Measurements from ENCODE around the gene HIRIP3.
"Not testable (repeated sequence)": the region's sequence is repeated elsewhere in the genome, so short reads cannot be mapped to it uniquely, and the experiment has no call there.

Gene HIRIP3

DNA sequence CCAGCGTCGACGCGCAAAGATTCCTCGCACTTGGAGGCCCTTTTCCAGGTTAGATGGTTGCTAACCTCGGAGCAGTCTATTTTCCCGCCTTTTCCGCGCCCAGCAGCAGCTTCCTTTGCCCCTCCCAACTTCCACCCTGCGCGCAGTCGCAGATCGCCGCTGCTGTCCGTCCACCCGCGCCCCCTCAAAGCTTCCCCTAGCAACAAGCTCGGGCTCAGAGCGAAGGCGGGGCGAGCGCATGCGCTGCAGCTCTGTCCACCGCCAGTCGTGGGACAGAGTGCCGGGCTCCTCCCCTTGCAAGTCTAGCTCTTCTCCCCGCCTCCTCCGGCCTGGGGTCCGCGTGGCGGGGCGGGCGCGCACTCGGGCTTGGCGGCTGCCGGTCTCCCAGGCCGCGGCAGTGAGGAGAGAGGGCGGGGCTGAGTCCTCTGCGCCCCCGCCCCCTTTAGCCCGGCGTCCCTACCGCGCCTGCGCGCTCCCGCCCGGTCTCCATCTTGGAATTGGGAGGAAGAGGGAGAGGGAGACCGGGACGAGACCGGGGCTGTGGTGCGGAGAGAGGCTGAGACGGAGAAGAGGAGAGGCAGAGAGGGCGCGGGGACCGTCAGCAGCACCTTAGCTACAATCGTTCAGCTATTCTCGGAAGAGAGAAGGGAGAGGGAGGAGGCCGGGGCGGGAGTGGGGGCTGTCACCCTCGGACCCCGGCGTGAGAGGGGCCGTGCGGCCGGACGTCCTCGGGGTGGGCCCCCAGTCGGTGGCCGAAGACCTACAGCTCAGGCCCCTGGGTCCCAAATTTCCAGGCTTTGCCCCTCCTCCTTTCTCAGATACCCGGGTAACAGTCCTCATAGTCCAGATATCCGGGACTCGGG, 21.8 kb downstream of the HIRIP3 start, which contains the start of gene TAOK2:
Gene TAOK2 (plus strand): TSS at position 485 of the 863 bp plus-strand sequence. CDS start 3,905 bp downstream, outside the sequence.
- Mint-ChIP-seq H3K4me3 (peak within 1 kb of the TSS; percentile 94), H3K36me3 (ENCODE audit: low read depth) (peaks cover 18% of the 10 kb centered on the region), H3K27me3 (no peaks in the 10 kb centered on the region), H3K9me3 (peaks cover 8% of the 10 kb centered on the region), H3K27ac (peak within 1 kb of the TSS; percentile 93), H3K4me1 (peaks cover 33% of the 10 kb centered on the region)
- DNase-seq (peak; percentile 98), ATAC-seq (peak; percentile 98)

DNA sequence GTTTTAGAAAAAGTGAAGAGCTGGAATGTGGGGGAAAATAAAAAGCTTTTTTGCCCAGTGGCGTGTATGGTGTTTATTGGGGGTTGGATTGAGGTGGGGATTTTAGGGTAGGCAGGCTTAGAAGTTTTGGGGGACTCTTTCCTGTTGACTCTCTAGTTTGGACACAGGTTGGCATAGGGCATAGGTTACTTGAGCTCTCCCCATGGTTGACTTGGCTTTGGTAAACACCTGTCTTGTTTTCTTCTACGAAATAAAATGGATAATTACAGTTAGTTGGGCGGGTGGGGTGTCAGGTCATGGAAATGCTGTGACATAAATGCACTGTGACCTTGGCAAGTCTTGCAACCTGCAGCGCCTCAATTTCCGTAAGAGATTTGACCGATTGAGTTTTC, 22.4 kb downstream of the HIRIP3 start:
- no peak for ATAC-seq
- H3K4me3 Mint-ChIP-seq = peak overlapping the region; percentile 94
- no peaks in the 10 kb centered on the region for H3K27me3 Mint-ChIP-seq
- peak overlapping the region; percentile 92 for H3K27ac Mint-ChIP-seq
- peaks cover 8% of the 10 kb centered on the region for H3K9me3 Mint-ChIP-seq
- peaks cover 33% of the 10 kb centered on the region for H3K4me1 Mint-ChIP-seq
- H3K36me3 Mint-ChIP-seq (ENCODE audit: low read depth) = peaks cover 15% of the 10 kb centered on the region
- DNase-seq = no peak

- Mint-ChIP-seq H3K27me3 (no peaks in the 10 kb centered on the region), H3K36me3 (ENCODE audit: low read depth) (peaks cover 15% of the 10 kb centered on the region), H3K9me3 (peaks cover 8% of the 10 kb centered on the region), H3K27ac (peak overlapping the region; percentile 92), H3K4me3 (no peak overlapping the region), H3K4me1 (peaks cover 33% of the 10 kb centered on the region)
- DNase-seq = no peak
- ATAC-seq = no peak
These were observed 22.9 kb downstream of the HIRIP3 start for GRCh38 chr16:29972500-29972899.

DNA sequence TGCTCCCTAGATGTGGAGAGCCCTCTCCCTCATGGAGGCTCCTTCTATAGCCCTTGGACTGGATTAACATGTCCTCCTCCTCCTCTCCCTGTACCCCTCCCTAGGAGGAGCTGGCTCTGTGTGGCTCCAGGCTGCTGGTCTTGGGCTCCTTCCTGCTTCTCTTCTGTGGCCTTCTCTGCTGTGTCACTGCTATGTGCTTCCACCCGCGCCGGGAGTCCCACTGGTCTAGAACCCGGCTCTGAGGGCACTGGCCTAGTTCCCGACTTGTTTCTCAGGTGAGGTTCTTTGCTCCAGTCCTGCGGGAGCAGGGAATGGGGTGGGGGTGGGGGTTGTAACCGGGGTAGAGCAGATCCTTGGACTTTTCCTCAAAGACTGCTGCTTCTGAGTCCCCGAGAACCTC, 24.1 kb downstream of the HIRIP3 start:
- H3K36me3 Mint-ChIP-seq (ENCODE audit: low read depth) = peaks cover 15% of the 10 kb centered on the region
- peaks cover 25% of the 10 kb centered on the region for H3K4me1 Mint-ChIP-seq
- DNase-seq = no peak
- H3K27me3 Mint-ChIP-seq = no peaks in the 10 kb centered on the region
- H3K27ac Mint-ChIP-seq = no peak overlapping the region
- H3K9me3 Mint-ChIP-seq = peaks cover 8% of the 10 kb centered on the region
- ATAC-seq = no peak
- H3K4me3 Mint-ChIP-seq = no peak overlapping the region

DNA sequence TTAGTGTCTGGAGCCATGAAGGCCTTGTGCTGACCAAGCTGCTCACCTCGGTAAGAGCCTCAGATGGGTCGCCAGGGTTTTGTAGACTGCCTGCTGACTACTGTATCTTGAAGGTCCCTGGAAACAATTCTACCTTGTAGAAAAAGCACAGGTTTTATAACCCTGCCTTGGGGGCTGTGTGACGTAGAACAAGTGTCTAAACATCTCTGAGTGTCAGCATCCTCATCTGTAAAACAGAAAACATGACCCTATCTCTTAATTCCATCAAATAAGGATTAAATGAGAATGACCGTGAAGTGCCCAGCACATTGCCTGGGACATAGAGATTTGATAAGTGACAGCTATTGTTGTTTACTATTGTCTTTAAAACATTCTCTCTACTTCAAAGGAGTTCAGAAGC, 27.2 kb downstream of the HIRIP3 start:
- H3K4me3 Mint-ChIP-seq = no peak overlapping the region
- H3K27ac Mint-ChIP-seq = no peak overlapping the region
- ATAC-seq = no peak
- H3K27me3 Mint-ChIP-seq = no peaks in the 10 kb centered on the region
- peaks cover 8% of the 10 kb centered on the region for H3K4me1 Mint-ChIP-seq
- peaks cover 5% of the 10 kb centered on the region for H3K9me3 Mint-ChIP-seq
- peaks cover 13% of the 10 kb centered on the region for H3K36me3 Mint-ChIP-seq (ENCODE audit: low read depth)
- no peak for DNase-seq

DNA sequence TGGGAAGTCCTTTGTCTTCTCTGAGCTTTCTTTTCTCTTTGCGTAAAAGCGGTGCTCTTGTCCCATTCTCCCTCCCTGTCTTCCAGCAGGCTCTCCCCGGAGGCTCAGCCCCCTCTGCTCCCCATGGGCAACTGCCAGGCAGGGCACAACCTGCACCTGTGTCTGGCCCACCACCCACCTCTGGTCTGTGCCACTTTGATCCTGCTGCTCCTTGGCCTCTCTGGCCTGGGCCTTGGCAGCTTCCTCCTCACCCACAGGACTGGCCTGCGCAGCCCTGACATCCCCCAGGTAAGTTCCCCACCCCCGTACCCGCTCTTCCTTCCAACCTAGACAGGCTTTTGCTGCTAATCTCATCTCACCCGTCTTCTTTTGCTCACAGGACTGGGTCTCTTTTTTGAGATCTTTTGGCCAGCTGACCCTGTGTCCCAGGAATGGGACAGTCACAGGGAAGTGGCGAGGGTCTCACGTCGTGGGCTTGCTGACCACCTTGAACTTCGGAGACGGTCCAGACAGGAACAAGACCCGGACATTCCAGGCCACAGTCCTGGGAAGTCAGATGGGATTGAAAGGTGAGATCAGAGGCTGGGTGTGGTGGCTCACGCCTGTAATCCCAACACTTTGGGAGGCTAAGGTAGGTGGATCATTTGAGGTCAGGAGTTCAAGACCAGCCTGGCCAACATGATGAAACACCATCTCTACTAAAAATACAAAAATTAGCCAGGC, 32.2 kb downstream of the HIRIP3 start:
- ATAC-seq = no peak
- Mint-ChIP-seq H3K36me3 (ENCODE audit: low read depth) (peaks cover 3% of the 10 kb centered on the region), H3K27me3 (no peaks in the 10 kb centered on the region), H3K4me1 (peaks cover 17% of the 10 kb centered on the region), H3K4me3 (peak overlapping the region; percentile 85), H3K9me3 (no peaks in the 10 kb centered on the region), H3K27ac (peak overlapping the region; percentile 85)
- DNase-seq = no peak

DNA sequence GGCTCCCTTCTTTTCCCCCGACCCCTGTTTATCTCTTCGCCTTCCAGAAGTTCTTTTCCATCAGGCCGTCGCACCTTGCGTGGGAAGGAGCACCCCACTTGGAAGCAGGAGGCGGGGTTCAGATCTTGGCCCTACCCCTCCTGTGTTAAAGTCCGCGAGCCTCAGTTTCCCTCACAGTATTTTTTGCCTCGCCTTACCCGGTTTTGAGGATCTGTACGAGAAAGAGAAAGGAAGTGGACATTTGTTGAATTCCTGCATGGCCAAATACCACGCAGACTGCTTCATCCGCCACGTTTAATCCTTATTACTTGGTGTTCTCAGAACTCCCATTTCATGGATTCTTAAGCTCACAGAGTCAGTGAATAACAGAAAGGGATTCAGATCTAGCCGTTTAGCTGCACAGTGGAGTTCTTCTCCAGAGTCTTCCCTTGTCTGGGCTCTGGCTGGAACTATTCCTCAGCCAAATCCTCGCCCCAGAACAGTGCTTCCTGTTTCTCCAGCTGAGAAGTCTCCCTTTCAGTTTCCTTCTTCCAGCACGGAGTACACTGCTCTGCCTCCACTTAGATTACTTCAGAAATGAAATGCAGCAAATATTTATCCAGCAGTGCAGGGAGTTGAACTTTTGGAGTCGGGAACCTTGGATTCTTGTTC, 32.9 kb downstream of the HIRIP3 start:
- ATAC-seq (no peak), DNase-seq (no peak)
- Mint-ChIP-seq H3K4me1 (peaks cover 17% of the 10 kb centered on the region), H3K27me3 (no peaks in the 10 kb centered on the region), H3K36me3 (ENCODE audit: low read depth) (peaks cover 3% of the 10 kb centered on the region), H3K4me3 (peak overlapping the region; percentile 85), H3K9me3 (no peaks in the 10 kb centered on the region), H3K27ac (peak overlapping the region; percentile 85)

GRCh38 chr16:29961479-29962343, 33.7 kb downstream of the HIRIP3 start, which contains the start of gene TMEM219:
TMEM219 (plus strand) TSS chr16:29962079; CDS start chr16:29963144, 1,065 bp downstream.
- peaks cover 17% of the 10 kb centered on the region for H3K4me1 Mint-ChIP-seq
- ATAC-seq = peak; percentile 91
- peak; percentile 96 for DNase-seq
- H3K9me3 Mint-ChIP-seq = no peaks in the 10 kb centered on the region
- H3K4me3 Mint-ChIP-seq = peak within 1 kb of the TSS; percentile 85
- H3K27me3 Mint-ChIP-seq = no peaks in the 10 kb centered on the region
- H3K36me3 Mint-ChIP-seq (ENCODE audit: low read depth) = peaks cover 3% of the 10 kb centered on the region
- peak within 1 kb of the TSS; percentile 85 for H3K27ac Mint-ChIP-seq

- H3K4me1 Mint-ChIP-seq = peaks cover 17% of the 10 kb centered on the region
- DNase-seq = no peak
- H3K9me3 Mint-ChIP-seq = no peaks in the 10 kb centered on the region
- peak overlapping the region; percentile 73 for H3K27ac Mint-ChIP-seq
- ATAC-seq = no peak
- no peaks in the 10 kb centered on the region for H3K27me3 Mint-ChIP-seq
- peaks cover 3% of the 10 kb centered on the region for H3K36me3 Mint-ChIP-seq (ENCODE audit: low read depth)
- peak overlapping the region; percentile 85 for H3K4me3 Mint-ChIP-seq
These were observed 34.3 kb downstream of the HIRIP3 start for GRCh38 chr16:29961127-29961478.

GRCh38 chr16:29959821-29960220, 35.6 kb downstream of the HIRIP3 start:
- H3K4me3 Mint-ChIP-seq; H3K36me3 Mint-ChIP-seq (ENCODE audit: low read depth); DNase-seq; ATAC-seq; H3K27ac Mint-ChIP-seq; H3K27me3 Mint-ChIP-seq; H3K9me3 Mint-ChIP-seq: not testable (repeated sequence)
- H3K4me1 Mint-ChIP-seq = peaks cover 17% of the 10 kb centered on the region

- H3K27ac Mint-ChIP-seq = no peak overlapping the region
These were observed 36.1 kb downstream of the HIRIP3 start for GRCh38 chr16:29959293-29959692.

GRCh38 chr16:29958756-29959155, 36.7 kb downstream of the HIRIP3 start:
- Mint-ChIP-seq H3K4me3 (no peak overlapping the region), H3K27me3 (peaks cover 5% of the 10 kb centered on the region), H3K27ac (no peak overlapping the region), H3K9me3 (no peaks in the 10 kb centered on the region), H3K4me1 (peaks cover 17% of the 10 kb centered on the region), H3K36me3 (ENCODE audit: low read depth) (no peaks in the 10 kb centered on the region)
- DNase-seq (no peak), ATAC-seq (no peak)

More at GRCh38 chr16:29959293-29959692, 36.1 kb downstream of the HIRIP3 start:
- ATAC-seq = no peak
- H3K27me3 Mint-ChIP-seq = peaks cover 3% of the 10 kb centered on the region
- peaks cover 17% of the 10 kb centered on the region for H3K4me1 Mint-ChIP-seq
- no peak overlapping the region for H3K4me3 Mint-ChIP-seq
- H3K36me3 Mint-ChIP-seq (ENCODE audit: low read depth) = no peaks in the 10 kb centered on the region
- H3K9me3 Mint-ChIP-seq = no peaks in the 10 kb centered on the region
- no peak for DNase-seq

DNA sequence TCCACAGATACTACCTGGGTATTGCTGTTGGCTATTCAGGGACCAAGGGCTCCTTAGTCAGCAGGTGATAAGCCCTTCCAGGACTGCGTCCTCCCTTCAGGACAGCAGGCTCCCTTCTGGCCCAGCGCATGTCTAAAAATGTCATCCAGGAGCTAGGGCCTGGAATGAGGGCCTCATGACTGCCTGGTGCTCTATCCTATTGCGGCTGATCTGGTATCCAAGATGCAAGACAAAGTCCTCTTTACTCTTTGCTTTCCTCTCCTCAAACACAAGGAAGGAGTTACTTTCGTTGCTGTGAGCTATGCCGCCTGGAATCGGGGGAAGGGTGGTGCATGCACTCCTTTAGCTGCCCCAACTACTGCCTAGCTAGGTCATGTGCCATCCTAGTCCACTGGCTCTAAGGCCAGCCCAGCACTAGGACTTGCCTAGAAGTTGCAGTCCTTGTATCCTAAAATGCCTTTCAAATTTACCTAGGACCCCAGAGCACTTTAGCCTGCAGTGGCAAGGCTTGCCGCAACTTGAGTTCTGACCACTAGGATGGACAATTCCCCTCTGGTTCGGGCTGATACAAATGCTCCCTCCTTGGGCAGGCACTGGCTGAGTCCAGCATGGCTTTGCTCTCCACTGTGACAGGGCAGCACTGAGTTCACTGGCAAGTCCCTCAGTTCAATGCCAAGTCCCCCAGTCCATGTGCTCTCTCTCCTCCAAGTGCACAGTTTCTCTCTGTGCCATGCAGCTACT, 43.6 kb downstream of the HIRIP3 start:
- Mint-ChIP-seq H3K9me3 (peaks cover 7% of the 10 kb centered on the region), H3K4me1 (no peaks in the 10 kb centered on the region), H3K36me3 (ENCODE audit: low read depth) (no peaks in the 10 kb centered on the region), H3K27me3 (peaks cover 5% of the 10 kb centered on the region), H3K4me3 (no peak overlapping the region), H3K27ac (no peak overlapping the region)
- ATAC-seq (peak; percentile 15), DNase-seq (no peak)
